Neural progenitor cell (in vitro differentiated cells): ENCODE data around the gene KRTAP16-1.

Experiments
- CTCF ChIP-seq: fragments of 200-600 bp; sonication (generic); IDR thresholded peaks from 2 replicates; pipeline ENCODE4 v1.5.1; 2017; ENCODE audit warnings: antibody characterized with exemption, mild to moderate bottlenecking
- EZH2 ChIP-seq: fragments of 200-600 bp; sonication (generic); IDR thresholded peaks from 2 replicates; pipeline ENCODE4 v1.6.1; 2017; ENCODE audit warnings: antibody characterized with exemption, mild to moderate bottlenecking, moderate library complexity

DNA sequence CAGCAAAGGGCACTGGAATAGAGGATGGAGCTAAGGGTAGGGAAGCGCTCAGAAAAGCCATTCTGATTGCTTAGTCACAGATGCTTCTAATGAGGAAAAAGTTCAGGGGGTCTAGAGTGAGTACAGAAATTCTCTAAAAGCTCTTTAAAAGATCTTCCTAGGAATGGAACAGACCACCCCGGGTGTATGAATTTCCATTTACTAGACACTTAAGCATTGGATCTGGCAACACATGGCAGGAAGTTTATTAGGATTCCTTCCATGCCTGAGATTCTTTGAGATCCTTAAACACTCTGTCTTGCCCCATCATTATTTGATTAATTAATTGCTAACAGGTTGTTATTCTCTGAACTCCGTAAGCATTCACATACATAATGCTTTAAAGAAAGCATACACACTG lies 25.1 kb downstream of the KRTAP16-1 start:
- TF ChIP-seq CTCF: no peak
- no peak for TF ChIP-seq EZH2
